ENCODE data around the gene NAA20.

The NAA20 gene

DNA sequence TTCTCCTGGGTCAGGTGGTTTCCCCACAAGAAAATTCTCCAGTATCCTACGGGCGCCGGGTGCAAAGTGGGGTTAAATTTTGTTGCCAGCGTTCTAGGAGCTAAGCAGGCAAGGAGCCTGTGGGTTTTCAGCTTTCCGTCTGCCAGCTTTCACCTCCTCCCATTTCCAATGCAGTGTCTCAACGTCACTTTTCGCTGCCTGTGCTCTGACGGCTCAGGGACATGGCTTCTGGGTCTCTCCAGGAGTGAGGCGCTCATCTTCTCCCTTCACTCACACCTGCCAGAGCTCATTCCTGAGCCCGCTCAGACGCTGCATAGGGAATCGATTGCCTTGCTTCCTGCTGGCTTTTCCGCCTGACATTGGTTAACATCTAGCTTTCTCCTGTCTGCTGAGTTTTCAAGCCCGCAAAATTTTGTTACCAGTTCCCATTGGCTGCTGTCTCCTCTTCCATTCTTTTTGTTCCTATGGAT, 7.3 kb upstream of the NAA20 start:
- H3K23ac ChIP-seq (ENCODE audit: low read length), result no peak overlapping the region
- H3K4me3 ChIP-seq (ENCODE audit: low read depth, low read length), result no peak overlapping the region
- H3K18ac ChIP-seq (ENCODE audit: low read length), result no peak overlapping the region
- H4K12ac ChIP-seq (ENCODE audit: low read depth, low read length), result no peak overlapping the region
- H4K91ac ChIP-seq (ENCODE audit: low read depth, low read length), result no peak overlapping the region
- H3K9ac ChIP-seq (ENCODE audit: low read length), result no peak overlapping the region
- no peaks in the 10 kb centered on the region for H3K79me1 ChIP-seq (ENCODE audit: low read length)
- H2BK12ac ChIP-seq (ENCODE audit: low read length), result no peak overlapping the region
- H3K36me3 ChIP-seq (ENCODE audit: control insufficient read depth in 1 of 2, insufficient read depth in 2 of 2, low read length in 2 of 2), result no peaks in the 10 kb centered on the region
- no peak overlapping the region for H3K14ac ChIP-seq (ENCODE audit: low read length)
- no CpG with 5 or more reads among the region's 14 CpGs for WGBS (ENCODE audit: extremely low coverage, insufficient coverage, insufficient read length)
- H3K4me1 ChIP-seq (ENCODE audit: control insufficient read depth in 1 of 2, insufficient read depth in 2 of 2, low read length in 2 of 2), result no peaks in the 10 kb centered on the region
- H4K8ac ChIP-seq (ENCODE audit: low read depth, low read length), result no peak overlapping the region
- no peak overlapping the region for H2BK5ac ChIP-seq (ENCODE audit: low read depth, low read length, poor library complexity)
- H3K4me2 ChIP-seq (ENCODE audit: low read length), result no peak overlapping the region
- H3K4ac ChIP-seq (ENCODE audit: low read depth, low read length), result no peak overlapping the region
- DNase-seq, result no peak
- H3K27me3 ChIP-seq (ENCODE audit: insufficient read depth, low read length), result no peaks in the 10 kb centered on the region
- no peak overlapping the region for H2BK120ac ChIP-seq (ENCODE audit: insufficient read depth, low read length, poor library complexity)
- H3K9me3 ChIP-seq (ENCODE audit: insufficient read depth, low read depth, low read length), result no peaks in the 10 kb centered on the region
- no peak overlapping the region for H3K27ac ChIP-seq (ENCODE audit: low read depth, low read length)
- H2AFZ ChIP-seq (ENCODE audit: insufficient read depth, low read length, poor library complexity), result no peak overlapping the region
- H3K79me2 ChIP-seq (ENCODE audit: control insufficient read depth, insufficient read depth, low read length, poor library complexity), result no peaks in the 10 kb centered on the region
- no peak overlapping the region for H2AK5ac ChIP-seq (ENCODE audit: low read length)

DNA sequence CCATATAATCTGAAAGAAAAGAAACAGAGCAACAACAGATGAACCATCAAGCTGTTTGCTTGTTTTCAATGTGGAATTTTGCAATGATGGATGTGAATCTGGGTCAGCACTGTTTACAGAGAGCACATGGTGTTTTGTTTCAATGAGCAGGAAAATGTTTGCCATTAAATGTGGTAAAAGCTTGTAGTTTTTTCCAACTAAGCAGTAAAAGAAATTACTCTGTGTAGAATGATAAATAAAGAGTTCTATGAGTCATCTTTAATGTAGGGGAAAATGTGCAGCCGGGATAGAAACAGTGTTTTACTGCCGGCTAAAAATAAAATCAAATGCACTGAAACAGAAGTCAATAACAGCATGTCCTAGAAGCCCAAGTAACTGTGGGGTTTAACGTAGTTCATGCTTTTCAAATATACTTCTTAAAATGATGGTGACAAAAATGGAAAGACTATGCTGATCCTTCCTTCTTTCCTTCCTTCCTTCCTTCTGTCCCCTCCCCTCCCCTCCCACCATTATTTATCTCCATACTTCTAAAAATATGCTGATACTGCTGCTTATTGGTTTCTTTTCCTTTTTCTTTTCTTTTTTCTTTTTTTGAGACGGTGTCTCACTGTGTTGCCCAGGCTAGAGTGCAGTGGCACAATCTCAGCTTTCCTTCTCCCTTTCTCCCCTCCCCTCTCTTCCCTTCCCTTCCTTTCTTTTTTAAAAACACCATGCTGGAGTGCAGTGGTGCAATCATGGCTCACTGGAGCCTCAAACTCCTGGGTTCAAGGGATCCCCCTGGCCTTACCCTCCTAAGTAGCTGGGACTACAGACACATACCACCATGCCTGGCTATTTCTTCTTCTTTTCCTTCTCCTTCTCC, 6.3 kb upstream of the NAA20 start:
- Histone ChIP-seq H3K9ac (ENCODE audit: low read length) (no peak overlapping the region), H3K4me2 (ENCODE audit: low read length) (no peak overlapping the region), H4K12ac (ENCODE audit: low read depth, low read length) (no peak overlapping the region), H3K18ac (ENCODE audit: low read length) (no peak overlapping the region), H2AFZ (ENCODE audit: insufficient read depth, low read length, poor library complexity) (no peak overlapping the region), H3K23ac (ENCODE audit: low read length) (no peak overlapping the region), H3K79me1 (ENCODE audit: low read length) (no peaks in the 10 kb centered on the region), H3K36me3 (ENCODE audit: control insufficient read depth in 1 of 2, insufficient read depth in 2 of 2, low read length in 2 of 2) (no peaks in the 10 kb centered on the region), H2AK5ac (ENCODE audit: low read length) (no peak overlapping the region), H3K4ac (ENCODE audit: low read depth, low read length) (no peak overlapping the region), H3K9me3 (ENCODE audit: insufficient read depth, low read depth, low read length) (no peaks in the 10 kb centered on the region), H2BK5ac (ENCODE audit: low read depth, low read length, poor library complexity) (no peak overlapping the region), H3K79me2 (ENCODE audit: control insufficient read depth, insufficient read depth, low read length, poor library complexity) (no peaks in the 10 kb centered on the region), H3K4me3 (ENCODE audit: low read depth, low read length) (no peak overlapping the region), H3K14ac (ENCODE audit: low read length) (no peak overlapping the region), H3K27ac (ENCODE audit: low read depth, low read length) (no peak overlapping the region), H3K27me3 (ENCODE audit: insufficient read depth, low read length) (no peaks in the 10 kb centered on the region), H2BK12ac (ENCODE audit: low read length) (no peak overlapping the region), H4K8ac (ENCODE audit: low read depth, low read length) (no peak overlapping the region), H4K91ac (ENCODE audit: low read depth, low read length) (no peak overlapping the region), H2BK120ac (ENCODE audit: insufficient read depth, low read length, poor library complexity) (no peak overlapping the region), H3K4me1 (ENCODE audit: control insufficient read depth in 1 of 2, insufficient read depth in 2 of 2, low read length in 2 of 2) (no peaks in the 10 kb centered on the region)
- no peak for DNase-seq
- WGBS (ENCODE audit: extremely low coverage, insufficient coverage, insufficient read length), result no CpG with 5 or more reads among the region's 4 CpGs

DNA sequence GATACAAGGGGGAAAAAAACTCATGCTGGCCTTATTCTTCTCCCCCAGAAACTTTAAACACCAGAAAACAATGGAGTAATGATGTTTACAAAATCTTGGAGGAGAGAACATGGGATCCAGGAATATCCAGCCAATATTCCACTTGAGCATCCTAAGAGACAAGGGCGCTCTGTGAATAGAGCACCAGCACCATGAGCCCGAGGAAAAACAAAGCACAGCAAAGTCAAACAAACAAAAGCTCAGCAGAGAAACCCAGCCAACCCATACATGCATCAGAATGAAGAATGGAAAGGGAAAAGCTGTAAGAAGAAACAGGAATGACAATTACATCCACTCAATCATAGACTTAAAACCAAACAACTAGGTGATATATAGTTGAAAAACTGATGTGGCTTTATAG, 4.6 kb upstream of the NAA20 start:
- Histone ChIP-seq H2BK5ac (ENCODE audit: low read depth, low read length, poor library complexity) (no peak overlapping the region), H2AK5ac (ENCODE audit: low read length) (no peak overlapping the region), H4K91ac (ENCODE audit: low read depth, low read length) (no peak overlapping the region), H3K4me1 (ENCODE audit: control insufficient read depth in 1 of 2, insufficient read depth in 2 of 2, low read length in 2 of 2) (no peaks in the 10 kb centered on the region), H3K36me3 (ENCODE audit: control insufficient read depth in 1 of 2, insufficient read depth in 2 of 2, low read length in 2 of 2) (no peaks in the 10 kb centered on the region), H3K27me3 (ENCODE audit: insufficient read depth, low read length) (no peaks in the 10 kb centered on the region), H3K18ac (ENCODE audit: low read length) (no peak overlapping the region), H2BK12ac (ENCODE audit: low read length) (no peak overlapping the region), H3K79me2 (ENCODE audit: control insufficient read depth, insufficient read depth, low read length, poor library complexity) (peaks cover 4% of the 10 kb centered on the region), H2BK120ac (ENCODE audit: insufficient read depth, low read length, poor library complexity) (no peak overlapping the region), H3K14ac (ENCODE audit: low read length) (no peak overlapping the region), H3K4ac (ENCODE audit: low read depth, low read length) (no peak overlapping the region), H3K9ac (ENCODE audit: low read length) (no peak overlapping the region), H3K79me1 (ENCODE audit: low read length) (peaks cover 4% of the 10 kb centered on the region), H3K27ac (ENCODE audit: low read depth, low read length) (no peak overlapping the region), H4K8ac (ENCODE audit: low read depth, low read length) (no peak overlapping the region), H3K4me2 (ENCODE audit: low read length) (no peak overlapping the region), H3K4me3 (ENCODE audit: low read depth, low read length) (no peak overlapping the region), H4K12ac (ENCODE audit: low read depth, low read length) (no peak overlapping the region), H2AFZ (ENCODE audit: insufficient read depth, low read length, poor library complexity) (no peak overlapping the region), H3K9me3 (ENCODE audit: insufficient read depth, low read depth, low read length) (no peaks in the 10 kb centered on the region), H3K23ac (ENCODE audit: low read length) (no peak overlapping the region)
- DNase-seq, result no peak
- WGBS (ENCODE audit: extremely low coverage, insufficient coverage, insufficient read length), result no CpG with 5 or more reads among the region's 2 CpGs

DNA sequence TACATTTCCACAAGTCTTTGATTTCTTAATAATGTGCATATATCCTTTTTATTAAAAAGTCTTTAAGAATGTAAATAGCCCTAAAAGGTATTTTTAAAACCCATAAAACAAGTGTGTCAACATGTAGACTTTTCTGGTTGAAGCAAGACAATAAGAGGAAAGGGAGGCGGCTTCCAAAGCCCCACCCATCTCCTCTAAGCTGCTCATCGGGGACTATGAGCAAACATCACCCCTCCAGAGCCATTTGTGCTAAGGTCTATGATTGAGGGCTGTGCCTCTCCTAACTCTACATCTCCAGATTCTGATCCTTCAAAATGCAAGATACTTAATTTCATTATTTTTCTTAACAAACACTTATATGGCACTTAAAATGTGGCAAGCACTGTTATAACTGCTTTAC, 2.5 kb upstream of the NAA20 start:
- Histone ChIP-seq H3K9ac (ENCODE audit: low read length) (no peak overlapping the region), H2AK5ac (ENCODE audit: low read length) (no peak overlapping the region), H3K4me1 (ENCODE audit: control insufficient read depth in 1 of 2, insufficient read depth in 2 of 2, low read length in 2 of 2) (peaks cover 0 to 5% of the 10 kb centered on the region in 2 experiments), H3K27ac (ENCODE audit: low read depth, low read length) (no peak overlapping the region), H4K91ac (ENCODE audit: low read depth, low read length) (no peak overlapping the region), H2BK5ac (ENCODE audit: low read depth, low read length, poor library complexity) (no peak overlapping the region), H4K8ac (ENCODE audit: low read depth, low read length) (no peak overlapping the region), H3K9me3 (ENCODE audit: insufficient read depth, low read depth, low read length) (no peaks in the 10 kb centered on the region), H3K79me1 (ENCODE audit: low read length) (peaks cover 5% of the 10 kb centered on the region), H3K4me2 (ENCODE audit: low read length) (no peak overlapping the region), H3K18ac (ENCODE audit: low read length) (no peak overlapping the region), H2BK12ac (ENCODE audit: low read length) (no peak overlapping the region), H3K27me3 (ENCODE audit: insufficient read depth, low read length) (no peaks in the 10 kb centered on the region), H4K12ac (ENCODE audit: low read depth, low read length) (no peak overlapping the region), H2AFZ (ENCODE audit: insufficient read depth, low read length, poor library complexity) (no peak overlapping the region), H3K4me3 (ENCODE audit: low read depth, low read length) (no peak overlapping the region), H2BK120ac (ENCODE audit: insufficient read depth, low read length, poor library complexity) (no peak overlapping the region), H3K79me2 (ENCODE audit: control insufficient read depth, insufficient read depth, low read length, poor library complexity) (peaks cover 12% of the 10 kb centered on the region), H3K14ac (ENCODE audit: low read length) (no peak overlapping the region), H3K23ac (ENCODE audit: low read length) (no peak overlapping the region), H3K4ac (ENCODE audit: low read depth, low read length) (no peak overlapping the region), H3K36me3 (ENCODE audit: control insufficient read depth in 1 of 2, insufficient read depth in 2 of 2, low read length in 2 of 2) (peaks cover 0 to 2% of the 10 kb centered on the region in 2 experiments)
- WGBS (ENCODE audit: extremely low coverage, insufficient coverage, insufficient read length), result no CpG with 5 or more reads among the region's 2 CpGs
- no peak for DNase-seq

Measured in trophoblast cell (in vitro differentiated cells and primary cell).